ENCODE results near the gene OLFM2. TPM values are rescaled to one million over a fixed set of nuclear protein-coding genes. Genes with fewer than 3 reads are reported as not detected.
"Not testable (repeated sequence)": the region's sequence is repeated elsewhere in the genome, so short reads cannot be mapped to it uniquely, and the experiment has no call there.

OLFM2 gene
- polyA plus RNA-seq, 10 donors: 19.3 to 55.9 (median 32.7) TPM

DNA sequence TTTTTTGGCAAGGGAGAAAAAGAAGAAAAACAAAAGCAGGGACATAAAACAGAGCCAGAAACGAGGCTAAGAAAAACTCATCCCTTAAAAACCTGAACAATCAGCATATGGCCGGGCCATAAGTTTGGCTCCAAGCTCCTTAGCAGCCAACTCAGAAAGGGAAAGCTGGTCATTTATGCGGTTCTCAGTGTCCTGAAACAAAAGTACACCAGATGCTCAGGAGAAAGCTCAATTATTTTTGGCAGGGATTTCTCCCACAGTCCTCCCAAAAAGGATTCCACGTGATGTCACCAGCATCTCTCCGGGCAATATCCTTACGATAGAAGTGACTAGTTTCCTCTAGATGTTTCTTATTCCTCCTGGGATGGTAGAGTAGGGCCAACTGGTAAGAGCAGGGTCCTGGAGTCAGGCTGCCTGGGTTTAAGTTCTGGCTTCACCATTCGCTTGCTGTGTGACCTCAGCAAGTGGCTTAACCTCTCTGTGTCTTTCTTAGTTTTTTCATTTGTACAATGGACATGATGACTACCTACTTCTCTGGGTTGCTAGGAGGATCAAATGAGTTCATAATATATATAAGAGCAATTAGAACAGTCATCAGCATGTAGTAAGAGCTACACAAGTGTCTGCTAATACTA lies 67.2 kb downstream of the OLFM2 start:
- peak in 1 of 3 donors; percentile 42 for DNase-seq

DNA sequence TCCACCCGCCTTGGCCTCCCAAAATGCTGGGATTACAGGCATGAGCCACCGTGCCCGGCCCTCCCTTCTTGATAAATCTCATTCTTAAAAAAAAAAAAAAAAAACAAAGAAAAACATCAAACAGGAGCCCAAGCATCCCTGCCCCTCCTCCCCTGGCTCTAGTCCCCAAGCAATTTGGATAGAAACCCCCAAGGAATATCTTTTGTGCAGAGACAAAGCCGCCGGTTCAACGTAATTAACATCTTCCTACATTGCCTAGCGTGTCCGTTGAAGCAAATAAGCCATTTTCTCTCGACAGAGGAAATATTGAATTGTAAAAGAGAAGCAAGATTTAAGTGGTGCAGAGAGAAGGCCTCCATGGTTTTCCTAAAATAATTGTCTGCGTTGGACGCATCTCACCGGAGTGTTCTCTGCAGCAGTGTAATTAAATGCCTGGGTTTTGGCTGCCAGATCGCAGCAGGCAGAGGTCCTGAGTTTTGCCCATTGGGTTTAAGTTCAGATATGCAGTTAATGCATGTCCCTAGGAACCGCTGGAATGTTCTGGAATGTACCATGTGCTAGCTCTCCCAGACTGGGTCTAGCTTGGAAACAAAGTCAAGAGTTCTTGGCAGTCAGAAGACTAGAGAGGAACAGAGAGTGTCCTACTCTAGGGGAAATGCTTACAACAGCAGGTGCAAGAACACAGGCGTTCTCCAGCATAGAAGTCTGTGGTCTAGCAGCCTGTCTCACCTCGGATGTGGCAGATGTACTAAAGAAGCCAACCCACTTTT lies 70.4 kb downstream of the OLFM2 start:
- peak in 1 of 3 donors; percentile 53 for DNase-seq

DNA sequence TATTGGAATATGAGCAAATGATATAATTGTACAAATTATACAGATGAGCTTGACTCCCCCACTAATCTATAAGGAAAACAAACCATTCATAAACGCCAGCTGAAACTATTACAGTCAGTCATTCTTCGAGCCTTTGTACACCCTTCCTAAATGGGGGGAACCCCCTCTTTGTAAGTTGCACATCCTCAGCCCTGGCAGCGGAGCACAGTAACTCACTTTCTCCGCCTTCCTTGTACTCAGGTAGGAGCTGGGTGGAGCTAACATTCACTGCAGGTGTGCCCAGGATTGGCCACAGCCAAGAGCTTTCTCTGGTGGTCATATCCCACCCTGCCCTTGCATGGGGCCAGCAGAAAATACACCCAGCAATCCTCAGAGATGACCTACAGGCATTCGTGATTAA lies 72.6 kb downstream of the OLFM2 start:
- DNase-seq: no peak

DNA sequence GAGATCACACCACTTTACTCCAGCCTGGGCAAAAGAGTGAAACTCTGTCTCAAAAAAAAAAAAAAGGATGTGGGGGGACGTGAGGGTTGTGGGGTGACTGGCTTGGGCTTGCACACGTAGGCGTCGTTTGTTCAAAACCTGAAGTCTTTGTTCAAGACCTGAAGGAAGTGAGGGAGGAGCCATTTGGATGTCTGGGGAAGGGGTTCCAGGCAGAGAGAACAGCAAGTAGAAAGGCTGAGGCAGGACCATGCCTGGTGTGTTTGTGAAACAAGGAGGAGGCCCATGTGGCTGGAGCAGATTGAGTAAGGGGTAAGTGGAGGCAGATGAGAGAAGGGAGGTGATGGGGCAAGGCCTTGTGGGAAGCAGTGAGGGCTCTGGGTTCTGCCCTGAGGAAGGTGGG lies 73.4 kb downstream of the OLFM2 start:
- DNase-seq: no peak

DNA sequence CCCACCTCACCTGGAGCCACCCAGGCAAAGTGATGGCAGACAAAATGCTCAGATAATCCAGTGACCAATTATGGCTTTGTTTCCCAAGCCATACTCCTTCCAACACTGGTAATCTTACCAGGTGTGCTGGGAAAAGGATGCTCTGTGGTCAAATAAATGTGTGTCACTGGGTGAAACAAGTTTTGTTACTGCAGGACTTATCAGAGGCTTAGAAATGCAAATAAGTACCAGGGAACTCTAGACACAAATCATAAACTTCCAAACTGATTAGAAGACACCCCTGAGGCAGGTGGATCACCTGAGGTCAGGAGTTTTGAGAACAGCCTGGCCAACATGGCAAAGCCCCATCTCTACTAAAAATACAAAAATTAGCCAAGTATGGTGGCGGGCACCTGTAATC lies 74.8 kb downstream of the OLFM2 start:
- no peak for DNase-seq

DNA sequence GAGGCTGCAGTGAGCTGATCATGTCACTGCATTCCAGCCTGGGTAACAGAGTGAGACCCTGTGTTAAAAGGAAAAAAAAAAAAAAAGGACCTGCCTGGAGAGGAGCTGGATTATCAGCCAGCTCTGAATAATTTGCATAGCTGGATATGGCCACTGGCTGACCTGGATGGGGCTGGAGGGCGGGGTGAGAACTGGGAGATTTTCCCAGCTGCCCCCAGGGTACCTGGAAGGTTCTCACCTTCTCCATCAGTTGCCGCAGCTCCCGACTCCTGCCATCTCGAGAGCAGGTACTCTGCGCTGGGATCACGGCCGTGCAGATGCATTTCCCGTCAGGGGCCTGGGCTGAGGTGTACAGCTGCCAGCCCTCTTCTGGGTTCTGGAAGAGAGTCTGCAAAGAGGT lies 75.9 kb downstream of the OLFM2 start:
- DNase-seq: no peak

DNA sequence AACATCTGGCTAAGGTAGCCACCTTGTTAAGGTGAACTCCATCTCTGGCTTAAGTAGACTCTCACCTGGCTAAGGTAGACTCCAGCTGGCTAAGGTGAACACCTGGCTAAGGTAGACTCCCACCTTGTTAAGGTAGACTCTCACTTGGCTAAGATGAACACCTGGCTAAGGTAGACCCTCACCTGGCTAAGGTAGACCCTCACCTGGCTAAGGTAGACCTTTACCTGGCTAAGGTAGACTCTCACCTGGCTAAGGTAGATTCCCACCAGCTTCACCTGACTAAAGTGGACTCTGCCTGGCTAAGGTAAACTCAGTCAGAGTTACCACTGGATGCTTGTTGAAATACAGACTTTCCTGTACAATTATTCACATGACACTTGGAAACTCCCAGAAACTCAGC lies 77.5 kb downstream of the OLFM2 start:
- no peak for DNase-seq

DNA sequence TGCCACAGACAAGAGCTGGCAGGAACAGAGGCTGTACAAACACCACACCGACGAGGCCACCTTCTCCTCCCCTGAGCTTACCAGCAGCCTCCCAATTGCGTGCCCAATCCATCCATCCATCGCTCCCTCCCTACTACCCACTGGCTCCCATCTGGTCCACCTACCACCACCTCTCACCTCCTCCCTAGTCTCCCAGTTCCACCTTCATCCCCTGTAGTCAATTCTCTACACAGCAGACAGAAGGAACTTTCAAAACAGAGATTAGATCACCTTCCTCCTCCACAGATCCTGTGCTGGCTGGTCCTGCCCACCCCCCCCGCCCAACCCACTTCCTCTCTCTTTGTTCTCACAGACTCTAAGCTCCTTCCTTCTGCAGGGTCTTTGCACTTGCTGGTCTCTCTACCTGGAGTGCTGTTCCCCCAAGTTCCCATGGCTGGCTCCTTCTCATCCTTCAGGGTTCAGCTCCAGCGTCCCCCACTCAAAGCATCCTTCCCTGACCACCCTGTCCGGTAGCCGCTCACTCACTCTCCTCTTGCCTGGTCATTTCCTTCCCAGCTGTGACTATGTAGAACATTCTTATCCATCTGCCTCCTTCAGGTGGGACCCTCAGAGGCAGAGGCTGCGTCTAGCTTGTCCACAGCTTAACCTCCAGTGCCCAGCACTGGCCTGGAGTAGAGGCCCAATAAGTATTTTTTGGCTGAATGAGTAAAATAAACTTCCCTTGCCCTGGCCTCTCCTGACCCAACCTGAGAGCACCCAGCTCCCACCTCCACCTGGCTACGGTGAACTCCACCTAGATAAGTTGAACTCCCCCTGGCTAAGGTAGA lies 78.2 kb downstream of the OLFM2 start:
- no peak for DNase-seq

DNA sequence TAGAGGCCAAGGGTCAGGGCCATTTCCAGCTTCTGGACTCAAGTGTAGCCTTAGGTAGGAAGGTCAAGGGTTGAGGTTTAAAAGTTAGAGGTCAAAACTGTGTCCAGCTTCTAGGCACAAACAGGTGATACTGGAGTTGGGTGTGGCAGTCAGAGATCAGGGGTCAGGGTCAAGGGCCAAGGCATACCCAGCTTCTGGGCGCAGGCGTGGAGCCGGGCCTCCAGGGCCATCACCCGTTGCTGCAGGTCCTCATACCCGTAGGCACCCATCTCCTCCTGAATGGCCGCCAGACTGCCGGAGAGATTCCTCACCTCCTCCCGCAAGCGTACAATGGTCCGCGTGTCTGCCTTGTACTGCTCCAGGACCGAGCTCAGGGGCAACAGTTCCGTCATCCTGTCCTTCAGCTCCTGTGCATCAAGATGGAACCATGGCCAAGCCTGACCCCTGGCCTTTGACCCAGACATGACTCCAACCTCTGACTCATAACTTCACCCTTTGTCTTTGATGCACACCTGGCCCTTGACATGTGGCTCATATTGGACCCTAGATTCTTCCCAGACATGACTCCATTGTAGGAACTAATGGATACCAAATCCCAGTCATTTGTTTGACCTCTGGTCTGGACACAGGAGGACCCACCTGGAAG lies 79.1 kb downstream of the OLFM2 start:
- no peak for DNase-seq

DNA sequence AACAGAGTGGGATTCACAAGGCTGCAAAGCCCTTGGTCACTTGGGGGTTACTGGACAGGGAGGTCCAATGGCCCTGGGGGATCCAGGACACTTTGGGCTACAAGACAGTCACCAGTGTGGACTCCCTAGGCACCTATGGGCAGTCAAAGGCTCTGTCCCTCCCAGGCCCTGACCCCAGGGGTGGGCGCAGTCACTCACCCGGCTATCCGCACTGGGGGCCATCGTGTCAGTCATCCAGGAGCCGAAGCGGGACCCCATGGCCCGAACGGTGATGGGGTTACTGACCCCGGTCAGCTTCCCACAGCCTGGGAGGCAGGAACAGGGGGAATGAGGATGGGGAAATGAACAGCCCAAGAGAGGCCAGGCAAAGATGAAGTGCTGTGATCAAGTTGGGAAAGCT lies 79.7 kb downstream of the OLFM2 start:
- no peak for DNase-seq

DNA sequence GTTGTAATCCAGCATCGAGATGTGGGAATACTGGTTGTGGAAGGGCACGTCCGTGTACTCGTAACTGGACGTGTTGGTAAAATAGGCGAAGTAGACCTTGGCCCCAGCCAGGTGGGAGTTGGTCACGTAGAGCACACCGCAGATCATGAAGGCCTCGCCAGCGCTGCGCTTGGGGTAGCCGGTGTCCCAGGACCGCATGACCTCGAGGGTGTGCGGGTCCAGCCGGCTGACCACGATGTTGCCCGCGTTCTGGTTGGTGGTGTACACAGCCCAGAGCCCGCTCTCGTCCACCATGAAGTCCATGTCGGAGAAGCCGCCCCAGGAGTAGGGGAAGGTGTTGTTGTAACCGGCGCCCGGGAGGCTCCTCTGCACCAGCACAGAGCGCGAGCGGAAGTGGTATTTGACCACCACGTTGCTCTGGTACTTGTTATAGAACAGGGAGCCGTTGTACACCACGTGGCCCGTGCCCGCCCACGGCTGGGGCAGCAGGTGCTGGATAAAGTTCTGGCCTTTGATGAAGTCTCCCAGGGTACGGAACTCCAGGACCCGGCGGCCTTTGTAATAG lies 82.0 kb downstream of the OLFM2 start:
- DNase-seq: no peak

DNA sequence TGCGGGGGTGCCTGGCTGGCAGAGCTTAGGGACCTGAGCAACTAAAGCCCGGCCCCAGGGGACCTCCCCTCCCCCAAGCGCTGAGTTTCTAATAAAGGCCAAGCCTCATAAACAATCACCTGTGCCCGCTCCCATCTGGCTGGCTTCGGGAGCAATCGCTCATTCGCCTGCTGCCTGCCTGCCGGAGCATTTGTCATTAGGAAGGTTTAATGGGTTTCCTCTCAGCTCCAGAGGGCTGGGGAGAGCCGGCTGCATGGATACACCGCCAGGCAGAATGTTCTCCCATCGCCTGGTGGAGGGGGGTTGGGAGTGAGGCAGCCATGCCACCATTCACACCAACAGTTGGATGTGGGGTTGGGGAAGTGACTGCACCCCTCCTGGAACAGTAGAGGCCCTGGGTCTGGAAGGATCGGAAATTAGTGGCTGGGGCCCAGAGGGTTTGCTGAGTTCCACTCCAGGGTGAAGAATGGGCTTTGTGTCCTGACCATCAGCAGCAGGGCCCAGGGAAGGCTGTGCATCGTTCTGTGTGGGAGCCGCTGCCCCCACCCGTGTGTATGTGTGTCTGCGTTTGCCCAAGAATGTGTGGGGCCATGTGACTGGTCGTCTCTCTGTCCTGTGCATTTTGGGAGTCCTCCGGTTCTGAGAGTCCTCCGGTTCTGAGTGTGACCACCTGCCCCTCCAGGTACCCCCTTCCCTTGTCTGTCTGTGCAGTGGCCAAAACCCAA lies 85.9 kb downstream of the OLFM2 start:
- DNase-seq: no peak

DNA sequence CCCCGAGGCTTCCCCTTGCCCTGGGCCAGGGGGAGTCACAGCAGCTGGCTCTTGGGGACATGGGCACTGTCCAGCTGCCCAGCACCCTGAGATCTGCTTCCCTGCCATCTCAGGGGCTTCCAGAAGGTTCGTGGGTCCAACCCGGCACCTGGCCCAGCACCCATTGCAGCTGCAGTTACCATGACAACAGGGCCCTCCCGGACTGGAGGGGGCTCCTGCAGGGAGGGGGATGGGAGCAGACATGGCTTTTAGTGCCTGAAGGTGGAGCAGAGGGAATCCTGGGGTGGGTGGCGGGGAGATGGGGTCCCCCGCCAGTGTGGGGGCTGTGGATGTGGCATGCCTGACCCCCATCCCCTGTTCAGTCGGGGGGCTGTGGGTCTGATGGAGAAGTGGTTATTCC lies 86.5 kb downstream of the OLFM2 start:
- DNase-seq: no peak

DNA sequence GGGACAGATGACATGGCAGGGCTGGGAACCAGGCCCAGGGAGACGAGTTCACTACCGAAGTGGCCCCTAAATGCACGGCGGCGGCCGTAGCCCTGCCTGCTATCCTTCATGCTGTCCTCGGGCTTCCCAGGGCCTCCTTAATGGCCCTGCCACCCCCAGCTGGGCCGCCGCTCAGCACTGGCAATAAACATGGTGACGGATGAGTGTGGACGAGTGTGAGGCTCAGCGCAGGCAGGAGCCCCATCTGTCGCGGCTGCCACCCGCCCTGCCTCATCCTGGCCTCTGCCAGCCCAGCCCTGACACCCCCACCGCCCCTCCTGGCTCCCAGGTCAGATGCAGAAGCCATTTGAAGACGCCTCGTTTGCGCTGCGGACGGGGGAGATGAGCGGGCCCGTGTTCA lies 87.6 kb downstream of the OLFM2 start:
- DNase-seq: no peak

DNA sequence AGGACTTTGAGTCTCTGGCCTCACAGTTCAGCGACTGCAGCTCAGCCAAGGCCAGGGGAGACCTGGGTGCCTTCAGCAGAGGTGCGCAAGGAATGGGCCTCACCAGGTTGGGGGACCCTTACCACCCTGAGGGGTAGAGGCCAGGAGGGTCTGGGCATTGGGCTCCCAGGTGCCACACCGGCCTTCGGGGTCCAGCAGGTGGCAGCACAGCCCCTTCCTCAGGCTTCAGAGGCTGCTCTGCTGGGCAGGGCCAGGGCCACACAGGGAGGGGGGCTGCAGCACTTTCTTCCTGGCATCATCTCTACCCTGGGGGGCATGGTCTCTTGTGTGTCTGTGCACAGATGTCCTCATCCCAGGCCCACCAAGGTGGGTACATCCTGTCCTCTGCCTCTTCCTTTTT lies 88.3 kb downstream of the OLFM2 start:
- DNase-seq: no peak

DNA sequence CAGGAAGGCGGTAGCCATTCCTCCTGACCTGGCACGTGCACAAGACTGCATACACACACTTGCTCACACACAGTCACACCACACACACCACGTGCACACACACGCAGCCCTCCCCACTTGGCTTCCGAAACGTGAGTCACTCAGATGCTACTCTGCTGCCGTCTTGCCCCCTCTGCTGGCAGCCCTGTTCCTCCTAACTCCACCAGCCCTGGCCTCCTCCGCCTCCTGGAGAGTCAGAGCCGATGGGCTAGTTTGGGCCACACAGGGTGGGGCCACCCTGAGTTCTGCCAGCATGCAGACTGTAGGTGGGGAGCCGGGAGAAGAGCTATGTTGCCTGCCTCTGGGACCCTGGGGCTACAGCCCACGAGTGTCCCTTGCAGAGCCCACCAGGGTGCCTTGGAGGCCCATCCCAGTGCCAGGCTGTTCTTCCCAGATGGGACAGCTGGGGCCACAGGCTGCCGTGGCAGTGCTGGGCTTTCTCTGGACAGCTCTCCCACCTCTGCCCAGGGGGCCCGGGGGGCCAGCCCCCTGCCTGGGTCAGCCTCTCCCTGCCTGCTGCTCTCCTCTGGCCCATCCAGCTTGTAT lies 89.1 kb downstream of the OLFM2 start:
- peak in 2 of 3 donors; percentile 44 to 78 for DNase-seq

DNA sequence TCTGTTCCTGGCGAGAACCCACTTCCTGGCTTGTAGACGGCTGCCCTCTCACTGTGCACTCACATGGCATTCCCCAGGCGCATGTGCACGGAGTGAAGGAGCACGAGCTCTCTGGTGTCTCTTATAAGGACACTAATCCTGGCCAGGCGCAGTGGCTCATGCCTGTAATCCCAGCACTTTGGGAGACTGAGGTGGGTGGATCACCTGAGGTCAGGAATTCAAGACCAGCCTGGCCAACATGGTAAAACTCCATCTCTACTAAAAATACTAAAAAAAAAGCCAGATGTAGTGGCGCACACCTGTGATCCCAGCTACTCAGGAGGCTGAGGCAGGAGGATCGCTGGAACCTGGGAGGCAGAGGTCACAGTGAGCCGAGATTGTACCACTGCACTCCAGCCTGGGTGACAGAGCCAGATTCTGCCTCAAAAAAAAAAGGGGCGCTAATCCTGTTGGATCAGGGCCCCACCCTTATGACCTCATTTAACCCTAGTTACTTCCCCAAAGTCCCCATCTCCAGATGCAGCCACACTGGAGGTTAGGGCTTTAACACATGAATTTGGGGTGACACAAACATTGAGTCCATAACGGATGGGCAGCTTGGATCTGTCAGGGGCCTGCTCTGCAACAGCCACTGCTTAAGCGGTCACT lies 92.6 kb downstream of the OLFM2 start:
- not testable (repeated sequence) for DNase-seq

DNA sequence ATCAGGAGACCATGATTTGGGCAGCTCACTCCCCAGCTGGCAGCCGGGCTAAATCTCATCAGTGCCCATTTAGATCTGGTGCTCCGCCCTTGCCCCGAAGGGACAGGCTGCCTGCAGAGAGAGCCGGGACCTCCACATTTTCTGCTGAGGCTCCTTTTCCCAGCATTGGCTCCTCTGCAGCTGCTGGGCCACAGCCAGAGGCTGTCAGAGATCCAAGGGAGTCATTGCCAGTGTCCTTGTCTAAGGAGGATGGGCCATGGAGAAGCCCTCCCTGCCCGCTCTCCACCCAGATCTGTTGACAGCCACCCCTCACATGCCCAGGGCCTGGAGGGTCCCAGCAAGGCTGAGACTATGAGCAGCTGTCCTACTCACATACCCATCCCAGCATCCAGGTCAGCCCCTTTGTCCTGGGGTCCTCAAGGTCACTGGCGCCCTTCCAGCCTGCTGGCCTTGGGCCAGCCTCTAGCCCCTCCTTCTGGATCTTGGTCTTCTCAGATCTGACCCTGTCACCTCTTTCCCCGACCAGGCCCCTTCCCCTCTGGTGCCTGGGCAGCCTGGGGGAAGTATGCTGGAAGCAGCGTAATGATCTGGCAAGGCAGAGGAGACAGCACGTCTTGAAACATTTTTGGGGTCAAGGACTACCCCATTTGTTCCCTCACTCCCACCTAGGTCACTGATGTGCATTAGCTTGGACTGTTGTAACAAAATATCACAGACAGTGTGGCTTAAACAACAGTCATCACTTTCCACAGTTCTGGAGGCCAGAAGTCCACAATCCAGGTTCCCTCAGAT lies 93.3 kb downstream of the OLFM2 start:
- no peak for DNase-seq

DNA sequence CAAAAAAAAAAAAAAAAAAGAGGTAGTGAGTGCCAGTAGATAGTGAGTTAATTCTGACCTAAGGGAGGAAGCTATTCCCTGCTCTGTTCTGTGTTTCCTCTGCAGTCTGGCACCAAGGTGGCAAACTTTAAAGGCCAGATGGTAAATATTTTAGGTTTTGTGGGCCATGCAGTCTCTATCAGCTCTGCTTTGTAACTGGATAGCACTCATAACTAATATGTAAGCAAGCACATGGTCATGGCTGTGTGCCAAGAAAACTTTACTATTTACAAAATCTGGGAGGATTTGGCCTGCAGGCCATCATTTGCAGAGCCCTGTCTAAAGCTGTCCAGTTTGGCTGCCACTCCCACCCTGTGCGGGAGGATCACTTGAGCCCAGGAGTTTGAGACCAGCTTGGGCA lies 96.9 kb downstream of the OLFM2 start:
- no peak for DNase-seq
